Neuron (in vitro differentiated cells): Measurements from ENCODE around the gene COX7A2.

ENCODE experiments used
- H2AFZ ChIP-seq: one replicate; pipeline ENCODE4 v1.6.1; 2013; ENCODE audit warnings: low read depth, mild to moderate bottlenecking, inconsistent platforms, low read length, moderate library complexity
- H3K27me3 ChIP-seq: one replicate; pipeline ENCODE4 v1.6.1; 2013; ENCODE audit warnings: low read length; ENCODE audit not compliant: insufficient read depth
- H3K36me3 ChIP-seq: one replicate; pipeline ENCODE4 v1.6.1; 2013; ENCODE audit warnings: low read length; ENCODE audit not compliant: insufficient read depth
- H3K4me1 ChIP-seq: one replicate; pipeline ENCODE4 v1.6.1; 2013; ENCODE audit warnings: low read length; ENCODE audit not compliant: insufficient read depth
- H3K4me3 ChIP-seq: 2 replicates; pipeline ENCODE4 v1.5.1; 2013; ENCODE audit warnings: mild to moderate bottlenecking, low read length, moderate library complexity
- H3K9me3 ChIP-seq: one replicate; pipeline ENCODE4 v1.6.1; 2013; ENCODE audit warnings: low read length

The COX7A2 gene

DNA sequence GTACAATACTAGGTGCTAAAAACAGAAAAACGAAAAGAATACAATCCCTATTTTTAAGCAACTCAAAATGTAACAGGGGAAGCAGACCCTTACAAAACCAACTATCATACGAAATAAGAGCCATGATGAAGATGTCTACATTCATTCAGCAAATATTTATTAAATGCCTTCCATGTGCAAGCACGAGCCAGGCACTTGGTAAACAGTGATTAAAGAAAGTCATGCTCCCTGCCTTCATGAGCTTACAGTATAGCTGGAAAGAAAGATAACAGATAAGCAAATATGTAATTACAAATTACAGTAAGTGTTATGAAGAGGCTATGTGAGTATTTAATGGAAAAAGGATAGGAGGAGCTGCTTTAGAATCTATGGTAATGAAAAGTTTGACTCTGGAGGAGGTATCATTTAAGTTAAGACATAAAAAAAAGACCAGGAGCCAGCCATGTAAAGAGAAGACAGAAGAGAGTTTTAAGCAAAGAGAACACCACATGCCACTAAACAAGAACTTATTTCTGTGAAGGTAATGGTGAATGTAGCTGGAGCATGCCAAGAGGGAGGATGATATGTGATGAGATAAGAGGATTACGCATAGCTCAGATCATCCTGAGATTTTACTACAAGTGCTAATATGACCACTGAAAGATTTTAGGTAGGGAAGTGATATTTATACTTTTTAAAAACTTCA is 19.3 kb upstream of the COX7A2 start:
- Histone ChIP-seq H3K27me3 (no peaks in the 10 kb centered on the region), H3K4me3 (no peak overlapping the region), H2AFZ (no peak overlapping the region), H3K4me1 (peaks cover 3% of the 10 kb centered on the region), H3K36me3 (peaks cover 44% of the 10 kb centered on the region), H3K9me3 (no peaks in the 10 kb centered on the region)

DNA sequence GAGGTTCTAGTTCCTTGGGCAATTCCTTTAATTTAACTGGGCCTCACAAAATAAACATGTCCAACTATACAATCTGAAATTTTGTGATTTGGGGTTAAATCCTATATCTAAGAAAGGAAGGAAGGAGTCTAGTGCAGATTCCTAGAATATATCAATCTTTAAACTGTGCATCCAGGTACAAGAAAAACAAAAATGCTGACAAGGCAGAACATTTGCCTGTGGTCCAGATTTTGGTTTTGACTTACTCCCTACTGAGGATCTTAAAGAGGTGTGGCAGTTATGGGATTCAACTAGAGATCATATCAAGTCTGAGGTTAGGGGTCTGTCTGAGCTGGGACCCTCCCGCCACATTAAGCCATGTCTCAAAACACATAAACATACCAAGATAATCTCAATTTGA is 17.7 kb upstream of the COX7A2 start:
- Histone ChIP-seq H3K9me3 (no peaks in the 10 kb centered on the region), H3K4me1 (peaks cover 3% of the 10 kb centered on the region), H3K27me3 (no peaks in the 10 kb centered on the region), H2AFZ (no peak overlapping the region), H3K4me3 (no peak overlapping the region), H3K36me3 (peaks cover 54% of the 10 kb centered on the region)

DNA sequence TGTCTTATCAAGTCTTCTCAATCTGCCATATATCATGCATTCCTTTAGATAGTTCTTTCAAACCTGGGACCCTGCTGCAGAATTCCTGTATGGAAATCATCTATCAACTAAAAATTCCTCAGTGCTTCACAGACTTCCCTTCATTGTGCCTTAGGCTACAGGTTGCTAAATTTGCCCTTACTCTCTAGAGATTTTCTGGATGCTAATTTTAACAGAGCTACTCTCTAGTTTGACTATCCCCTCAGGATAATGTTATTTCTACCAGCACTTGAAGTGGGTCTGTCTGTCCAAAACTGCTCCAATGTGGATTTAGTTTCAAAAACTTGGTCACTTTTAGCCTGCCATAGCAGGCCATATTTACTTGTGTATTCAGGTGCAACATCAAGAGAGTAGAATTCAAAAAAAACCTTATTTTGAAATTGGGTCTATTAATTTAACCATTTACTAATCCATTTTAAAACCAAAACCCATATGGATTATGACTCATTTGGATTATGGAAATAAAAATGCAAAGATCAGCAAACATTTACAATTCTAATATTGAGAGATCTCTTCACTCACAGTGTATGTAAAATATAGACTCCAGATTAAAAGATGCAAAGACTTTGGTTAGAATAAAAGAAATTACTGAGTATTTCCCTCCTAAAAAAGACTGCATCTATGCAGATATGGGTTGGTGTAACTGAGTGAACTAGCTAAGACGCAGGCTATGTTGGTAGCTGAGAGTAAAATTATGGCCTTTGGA is 13.9 kb upstream of the COX7A2 start:
- H3K4me1 ChIP-seq = peaks cover 3% of the 10 kb centered on the region
- H3K9me3 ChIP-seq = no peaks in the 10 kb centered on the region
- H3K4me3 ChIP-seq = no peak overlapping the region
- no peaks in the 10 kb centered on the region for H3K27me3 ChIP-seq
- peaks cover 56% of the 10 kb centered on the region for H3K36me3 ChIP-seq
- H2AFZ ChIP-seq = no peak overlapping the region

DNA sequence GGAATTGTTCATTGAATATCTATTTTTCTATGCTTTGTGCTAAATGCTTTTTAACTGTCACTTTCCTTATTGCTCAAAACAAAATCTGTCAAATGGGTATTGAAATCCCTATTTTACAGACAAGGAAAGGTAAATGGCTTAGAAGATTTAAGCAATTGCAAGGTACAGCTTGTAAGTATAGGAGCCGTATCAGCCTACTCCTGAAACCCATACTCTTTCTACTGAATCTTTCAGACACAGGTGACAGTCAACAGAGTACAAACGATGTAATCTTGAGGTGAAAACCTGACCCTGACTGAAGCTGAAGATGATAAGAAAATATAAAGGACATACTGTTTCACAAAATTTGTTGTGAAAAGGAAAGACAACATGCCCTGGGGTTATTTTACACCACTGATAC is 7.0 kb upstream of the COX7A2 start:
- H2AFZ ChIP-seq = no peak overlapping the region
- peaks cover 13% of the 10 kb centered on the region for H3K36me3 ChIP-seq
- no peak overlapping the region for H3K4me3 ChIP-seq
- H3K27me3 ChIP-seq = no peaks in the 10 kb centered on the region
- H3K9me3 ChIP-seq = no peaks in the 10 kb centered on the region
- no peaks in the 10 kb centered on the region for H3K4me1 ChIP-seq

DNA sequence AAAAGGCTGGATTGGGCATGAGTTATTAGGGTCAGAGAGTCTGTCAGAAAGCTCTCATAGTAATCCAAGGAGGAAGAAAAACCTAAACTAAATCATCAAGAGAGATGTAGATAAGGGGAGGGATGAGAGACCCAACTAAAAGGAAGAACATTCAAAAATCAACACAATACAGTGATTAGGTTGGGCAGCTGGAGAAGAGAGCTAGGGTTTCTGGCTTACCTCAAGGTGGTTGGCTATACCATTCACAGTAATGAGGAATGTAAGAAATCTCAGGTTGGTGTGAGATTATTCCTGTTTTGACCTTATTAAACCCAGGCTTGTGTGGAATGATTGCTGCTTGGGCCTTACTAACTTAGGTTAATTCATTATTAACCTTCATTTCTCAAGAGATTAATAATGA is 6.2 kb upstream of the COX7A2 start:
- H3K9me3 ChIP-seq = no peaks in the 10 kb centered on the region
- peaks cover 8% of the 10 kb centered on the region for H3K36me3 ChIP-seq
- H3K4me3 ChIP-seq = no peak overlapping the region
- no peaks in the 10 kb centered on the region for H3K27me3 ChIP-seq
- H2AFZ ChIP-seq = no peak overlapping the region
- H3K4me1 ChIP-seq = no peaks in the 10 kb centered on the region

DNA sequence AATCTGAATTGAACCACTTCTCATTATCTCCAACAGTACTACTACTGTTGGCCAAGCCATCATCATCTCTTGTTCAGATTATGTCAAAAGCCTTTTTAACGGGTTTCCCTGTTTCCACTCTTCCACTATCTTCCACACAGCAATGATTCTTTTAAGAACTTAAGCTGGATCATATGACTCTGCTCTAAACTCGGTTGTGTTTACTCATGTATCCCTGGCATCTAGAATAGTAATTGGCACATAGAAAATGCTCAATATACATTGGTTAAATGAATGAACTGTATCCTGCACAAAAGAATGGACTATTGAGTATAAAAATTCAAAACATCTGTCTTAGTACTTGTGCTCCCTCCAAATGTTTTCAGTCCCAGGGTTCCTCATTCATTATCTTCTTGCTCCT is 2.8 kb upstream of the COX7A2 start:
- Histone ChIP-seq H3K9me3 (no peaks in the 10 kb centered on the region), H3K27me3 (no peaks in the 10 kb centered on the region), H3K4me1 (peaks cover 12% of the 10 kb centered on the region), H3K4me3 (no peak overlapping the region), H2AFZ (no peak overlapping the region), H3K36me3 (peaks cover 1% of the 10 kb centered on the region)

DNA sequence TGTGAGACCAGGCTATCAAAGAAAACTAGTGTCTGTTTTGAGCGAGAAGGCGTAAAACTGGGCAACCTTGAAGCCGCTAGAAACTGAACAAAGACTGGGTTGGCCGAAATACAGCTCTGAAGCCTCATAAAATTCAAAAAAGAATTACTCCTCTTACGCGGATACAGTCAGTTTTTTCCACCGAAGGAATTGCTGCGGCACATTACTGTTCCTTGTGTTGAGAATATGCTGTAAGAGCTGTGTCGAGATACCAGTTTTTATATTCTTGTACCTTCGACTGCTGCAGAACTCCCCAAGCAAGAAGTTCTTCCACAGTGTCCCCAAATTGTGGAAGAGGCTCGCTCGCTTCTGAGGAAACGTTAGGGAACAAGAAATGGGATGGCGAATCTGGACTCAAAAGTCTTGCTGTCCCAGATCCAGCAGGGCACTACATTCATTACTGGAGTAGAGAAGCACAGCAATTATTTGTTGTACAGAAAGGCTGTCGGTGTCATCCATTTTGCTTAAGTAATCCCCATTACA is 523 bp upstream of the COX7A2 start:
- H2AFZ ChIP-seq = peak overlapping the region; percentile 97
- H3K4me3 ChIP-seq = peak overlapping the region; percentile 98
- H3K27me3 ChIP-seq = no peaks in the 10 kb centered on the region
- peaks cover 12% of the 10 kb centered on the region for H3K4me1 ChIP-seq
- peaks cover 19% of the 10 kb centered on the region for H3K36me3 ChIP-seq
- no peaks in the 10 kb centered on the region for H3K9me3 ChIP-seq

DNA sequence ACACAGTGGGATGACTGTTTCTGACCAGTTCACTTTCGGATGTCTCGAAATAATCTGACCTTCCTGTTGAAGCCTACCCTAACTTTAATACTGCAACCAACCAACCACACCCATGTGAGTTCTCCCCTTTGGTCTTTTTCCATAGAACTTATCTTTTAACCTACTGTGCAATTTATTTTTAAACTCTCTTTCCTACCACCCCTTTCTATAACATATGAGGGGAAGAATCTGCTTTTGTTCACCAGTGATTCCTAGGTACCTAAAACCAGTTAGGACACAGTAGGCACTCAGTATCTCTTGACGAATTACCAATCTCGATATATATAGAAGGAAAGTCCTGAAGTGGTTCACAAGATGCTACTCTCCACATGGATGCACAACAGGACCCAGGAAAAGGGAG is 7.0 kb downstream of the COX7A2 start:
- Histone ChIP-seq H3K36me3 (peaks cover 39% of the 10 kb centered on the region), H3K4me3 (no peak overlapping the region), H3K27me3 (no peaks in the 10 kb centered on the region), H2AFZ (no peak overlapping the region), H3K4me1 (no peaks in the 10 kb centered on the region), H3K9me3 (no peaks in the 10 kb centered on the region)

DNA sequence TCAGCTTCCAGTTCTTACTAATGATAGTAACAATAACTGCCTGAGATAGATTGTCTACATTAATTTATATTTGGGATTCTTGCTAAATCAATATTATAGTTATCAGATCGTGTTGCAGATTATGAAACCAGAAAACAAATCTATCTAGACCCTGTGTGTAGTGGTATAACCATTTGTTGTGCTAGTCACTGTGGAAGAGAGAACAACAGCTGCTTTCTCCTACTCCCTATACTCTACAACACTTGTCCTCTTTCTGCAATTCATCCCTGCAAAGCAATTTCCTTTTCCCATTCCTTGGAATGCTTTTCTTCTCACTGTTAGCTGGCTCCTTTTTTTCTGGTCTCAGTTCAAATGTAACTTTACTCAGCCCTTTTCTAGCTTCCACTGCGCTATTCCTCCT is 8.3 kb downstream of the COX7A2 start:
- Histone ChIP-seq H3K4me1 (no peaks in the 10 kb centered on the region), H3K9me3 (no peaks in the 10 kb centered on the region), H3K4me3 (no peak overlapping the region), H3K36me3 (peaks cover 31% of the 10 kb centered on the region), H2AFZ (no peak overlapping the region), H3K27me3 (no peaks in the 10 kb centered on the region)

DNA sequence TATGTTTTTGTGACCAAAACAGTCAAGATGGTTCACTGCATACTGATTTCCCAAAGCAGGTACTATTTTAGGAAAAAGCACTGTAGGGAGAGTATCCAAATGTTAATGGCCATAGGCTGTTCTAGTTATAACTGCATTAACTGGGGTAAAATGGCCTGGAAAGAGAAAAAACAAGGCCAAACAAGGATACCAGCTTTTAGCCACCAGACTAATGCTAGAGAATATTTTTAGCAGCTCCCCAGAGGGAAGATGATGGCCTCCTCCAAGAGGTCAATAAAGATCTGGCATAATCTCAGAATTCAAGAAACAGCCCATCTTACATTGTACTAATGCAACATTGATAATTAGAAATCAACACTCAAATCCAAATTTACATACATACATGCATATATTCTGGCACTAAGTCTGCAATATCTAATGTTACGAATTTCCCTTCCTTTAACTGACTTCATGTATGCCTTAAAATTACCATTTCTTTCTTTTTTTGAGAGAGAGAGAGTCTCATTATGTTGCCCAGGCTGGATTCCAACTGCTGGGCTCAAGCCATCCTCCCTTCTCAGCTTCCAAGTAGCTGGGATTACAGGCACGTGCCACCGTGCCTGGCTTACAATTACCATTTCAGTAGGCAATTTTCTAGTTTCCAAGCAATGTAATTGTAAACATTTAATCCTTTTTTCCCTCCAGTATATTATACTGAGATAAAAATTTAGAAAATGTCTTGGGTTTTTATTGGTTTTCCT is 9.3 kb downstream of the COX7A2 start:
- Histone ChIP-seq H3K36me3 (peaks cover 22% of the 10 kb centered on the region), H2AFZ (no peak overlapping the region), H3K27me3 (no peaks in the 10 kb centered on the region), H3K4me1 (no peaks in the 10 kb centered on the region), H3K9me3 (no peaks in the 10 kb centered on the region), H3K4me3 (no peak overlapping the region)

DNA sequence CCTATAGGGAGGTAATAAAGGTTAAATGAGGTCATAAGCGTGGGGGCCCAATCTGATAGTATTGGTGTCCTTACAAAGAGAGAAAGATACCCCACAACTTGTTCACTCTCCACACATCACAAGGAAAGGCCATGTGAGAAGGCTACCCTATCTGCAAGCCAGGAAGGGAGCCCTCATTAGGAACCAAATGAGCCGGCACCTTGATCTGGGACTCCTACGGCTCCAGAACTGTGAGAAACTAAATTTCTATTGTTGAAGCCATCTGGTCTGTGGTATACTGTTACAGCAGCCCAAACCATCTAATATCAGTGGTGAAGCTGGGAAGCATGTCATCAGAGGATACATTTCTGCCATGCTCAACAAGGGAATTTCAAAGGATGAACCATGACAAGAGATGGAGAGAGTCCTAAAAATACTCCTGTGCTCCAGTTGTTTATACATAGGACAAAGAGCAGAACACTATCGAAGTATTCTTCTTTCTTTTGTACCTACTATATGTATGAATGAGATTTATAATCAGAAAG is 10.4 kb downstream of the COX7A2 start:
- H3K9me3 ChIP-seq = no peaks in the 10 kb centered on the region
- no peaks in the 10 kb centered on the region for H3K27me3 ChIP-seq
- H3K4me3 ChIP-seq = no peak overlapping the region
- H3K36me3 ChIP-seq = peaks cover 15% of the 10 kb centered on the region
- H2AFZ ChIP-seq = no peak overlapping the region
- no peaks in the 10 kb centered on the region for H3K4me1 ChIP-seq

DNA sequence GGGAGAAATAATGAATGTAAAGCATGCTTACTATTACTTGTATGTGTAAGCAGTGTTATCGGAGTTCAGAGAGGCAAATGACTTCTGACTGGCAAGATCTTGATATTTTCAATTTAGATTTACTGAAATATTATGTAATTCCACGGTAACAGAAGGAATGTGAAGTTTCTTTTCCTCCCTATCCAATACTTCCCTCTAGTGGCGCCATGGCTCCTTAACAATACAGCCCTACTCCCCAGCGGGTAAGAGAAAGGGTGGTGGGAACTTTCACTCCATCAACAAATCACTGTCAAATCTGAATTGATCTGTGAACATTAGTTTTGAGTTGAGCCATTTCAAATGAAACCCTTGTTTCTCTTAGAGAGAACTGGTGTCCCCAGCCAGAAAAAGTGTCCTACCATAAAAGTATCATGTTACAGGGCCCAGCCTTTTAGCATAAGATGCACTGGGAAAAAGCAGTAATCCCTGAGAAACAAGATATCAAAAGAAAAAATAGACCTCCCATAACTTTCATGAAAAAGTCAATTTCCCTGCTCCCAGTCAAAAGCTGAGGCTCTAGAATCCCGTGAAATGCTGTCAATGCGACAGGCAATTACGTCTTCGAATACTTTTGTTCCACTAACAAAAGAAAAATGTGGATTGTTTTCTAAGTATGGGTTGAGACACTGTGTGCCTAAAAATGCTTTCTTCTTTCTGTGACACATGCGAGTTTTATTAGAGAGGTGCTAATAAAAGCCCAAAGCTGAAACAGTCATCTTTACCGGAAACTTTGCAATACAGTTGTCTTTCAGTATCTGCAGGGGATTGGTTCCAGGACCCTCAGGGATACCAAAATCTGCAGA is 12.9 kb downstream of the COX7A2 start:
- H2AFZ ChIP-seq = no peak overlapping the region
- H3K4me3 ChIP-seq = no peak overlapping the region
- H3K4me1 ChIP-seq = no peaks in the 10 kb centered on the region
- H3K36me3 ChIP-seq = no peaks in the 10 kb centered on the region
- H3K9me3 ChIP-seq = no peaks in the 10 kb centered on the region
- no peaks in the 10 kb centered on the region for H3K27me3 ChIP-seq
